GM20000 (cell line): ENCODE results near the gene ST6GALNAC3.

Experiments
- DNase-seq: peaks from one replicate; pipeline ENCODE4 v3.0.0; 2012; ENCODE audit warnings: low spot score
- TF ChIP-seq, protein P1 (sequence below): IDR thresholded peaks from 2 replicates; pipeline ENCODE4 v1.5.1; 2012; ENCODE audit warnings: mild to moderate bottlenecking, control low read depth; ENCODE audit errors: extremely low read depth, missing control alignments

The ST6GALNAC3 gene

DNA sequence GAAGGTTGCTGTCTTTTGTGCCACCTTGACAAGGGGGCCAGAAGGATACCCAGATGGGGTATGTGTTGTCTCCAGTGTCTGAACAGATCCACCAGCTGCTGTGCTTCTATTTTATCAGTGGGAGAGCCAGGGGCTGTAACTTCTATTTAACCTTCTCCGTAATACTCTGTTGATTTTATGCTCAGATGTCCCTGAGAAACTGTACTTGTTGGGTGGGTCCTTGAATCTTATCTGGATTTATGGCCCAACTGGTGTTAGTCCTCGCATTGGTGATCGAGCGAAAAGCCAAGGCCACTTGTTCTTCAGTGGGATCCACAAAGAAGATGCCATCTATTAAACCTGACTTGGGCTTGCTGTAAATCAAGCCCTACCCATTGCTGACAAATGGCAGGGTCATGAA is 56.4 kb downstream of the ST6GALNAC3 start:
- TF ChIP-seq, protein P1, sequence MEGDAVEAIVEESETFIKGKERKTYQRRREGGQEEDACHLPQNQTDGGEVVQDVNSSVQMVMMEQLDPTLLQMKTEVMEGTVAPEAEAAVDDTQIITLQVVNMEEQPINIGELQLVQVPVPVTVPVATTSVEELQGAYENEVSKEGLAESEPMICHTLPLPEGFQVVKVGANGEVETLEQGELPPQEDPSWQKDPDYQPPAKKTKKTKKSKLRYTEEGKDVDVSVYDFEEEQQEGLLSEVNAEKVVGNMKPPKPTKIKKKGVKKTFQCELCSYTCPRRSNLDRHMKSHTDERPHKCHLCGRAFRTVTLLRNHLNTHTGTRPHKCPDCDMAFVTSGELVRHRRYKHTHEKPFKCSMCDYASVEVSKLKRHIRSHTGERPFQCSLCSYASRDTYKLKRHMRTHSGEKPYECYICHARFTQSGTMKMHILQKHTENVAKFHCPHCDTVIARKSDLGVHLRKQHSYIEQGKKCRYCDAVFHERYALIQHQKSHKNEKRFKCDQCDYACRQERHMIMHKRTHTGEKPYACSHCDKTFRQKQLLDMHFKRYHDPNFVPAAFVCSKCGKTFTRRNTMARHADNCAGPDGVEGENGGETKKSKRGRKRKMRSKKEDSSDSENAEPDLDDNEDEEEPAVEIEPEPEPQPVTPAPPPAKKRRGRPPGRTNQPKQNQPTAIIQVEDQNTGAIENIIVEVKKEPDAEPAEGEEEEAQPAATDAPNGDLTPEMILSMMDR = no peak
- DNase-seq = no peak

DNA sequence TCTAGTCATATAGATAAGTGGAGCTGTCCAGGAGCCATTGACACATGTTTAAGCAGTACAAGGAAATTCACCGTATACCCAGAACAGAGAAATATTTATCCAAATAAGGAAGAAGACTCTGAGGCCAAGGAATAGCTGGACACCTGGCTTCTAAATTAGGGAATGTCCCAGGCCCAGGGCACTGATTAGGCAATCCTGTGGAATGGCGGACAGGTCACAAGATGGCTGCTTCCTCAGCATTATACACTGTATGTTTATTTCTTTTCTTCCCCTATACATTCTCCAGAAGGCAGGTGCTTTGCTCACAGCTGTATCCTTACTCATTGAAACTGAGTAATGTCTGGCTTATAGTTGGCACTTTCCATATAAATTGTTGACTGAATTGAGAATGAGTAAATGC is 59.4 kb downstream of the ST6GALNAC3 start:
- TF ChIP-seq, protein P1 = no peak
- no peak for DNase-seq

DNA sequence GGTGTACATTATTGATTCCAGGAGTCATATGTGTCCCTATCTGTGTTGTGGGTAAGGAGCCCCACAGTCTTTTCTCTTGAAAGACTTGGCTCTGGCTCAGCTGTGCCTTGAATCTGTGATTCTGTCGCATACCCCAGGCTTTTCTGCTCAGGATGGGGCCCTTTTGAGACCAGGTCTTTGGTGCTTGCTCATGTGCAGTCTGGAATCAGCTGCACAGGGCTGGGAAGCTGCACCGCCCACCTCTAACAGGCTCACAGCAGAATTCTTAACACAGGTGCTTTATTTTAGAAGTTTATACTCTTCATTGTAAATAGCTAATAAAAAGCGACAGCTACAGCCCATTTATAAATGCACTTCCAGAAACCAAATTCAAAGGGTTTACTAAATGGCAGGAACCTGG is 61.3 kb downstream of the ST6GALNAC3 start:
- TF ChIP-seq, protein P1 = no peak
- DNase-seq = no peak

DNA sequence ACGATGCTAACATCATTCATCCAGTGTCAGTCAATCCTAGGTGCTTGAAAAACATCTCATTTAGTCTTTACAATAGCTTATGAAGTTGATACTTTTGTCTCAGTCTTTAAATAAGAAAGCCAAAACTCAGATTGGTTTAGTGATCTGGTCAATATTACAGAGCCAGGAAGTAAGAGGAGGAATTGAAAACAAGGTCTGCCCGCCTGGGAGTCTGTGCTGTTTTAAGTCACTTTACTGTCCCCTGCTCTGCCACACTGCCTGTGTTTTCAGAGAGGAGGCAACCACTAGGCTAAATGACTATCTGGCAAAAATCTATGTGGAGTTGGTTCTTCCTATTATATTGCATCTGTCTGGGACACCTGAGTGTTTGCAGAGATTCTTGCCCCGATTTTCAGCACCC is 62.3 kb downstream of the ST6GALNAC3 start:
- no peak for DNase-seq
- TF ChIP-seq, protein P1 = no peak

DNA sequence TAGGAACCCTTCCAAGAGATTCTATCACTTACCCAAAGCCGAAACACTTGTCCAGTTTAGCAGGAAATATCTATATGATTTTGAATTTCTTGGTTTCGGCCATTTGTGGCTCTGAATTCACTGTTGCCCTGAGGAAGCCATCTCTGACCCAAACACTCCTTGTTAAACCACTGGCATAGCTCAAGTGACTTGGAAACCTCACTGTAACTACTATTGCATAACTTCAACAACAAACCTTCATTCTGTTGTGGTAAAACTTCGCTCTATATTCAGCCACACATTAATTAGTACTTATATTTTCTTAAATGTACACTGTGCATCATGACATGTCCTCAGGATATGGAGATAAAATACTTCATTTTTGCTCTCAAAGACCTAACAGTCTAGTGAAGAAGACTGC is 63.2 kb downstream of the ST6GALNAC3 start:
- DNase-seq = no peak
- TF ChIP-seq, protein P1 = no peak

DNA sequence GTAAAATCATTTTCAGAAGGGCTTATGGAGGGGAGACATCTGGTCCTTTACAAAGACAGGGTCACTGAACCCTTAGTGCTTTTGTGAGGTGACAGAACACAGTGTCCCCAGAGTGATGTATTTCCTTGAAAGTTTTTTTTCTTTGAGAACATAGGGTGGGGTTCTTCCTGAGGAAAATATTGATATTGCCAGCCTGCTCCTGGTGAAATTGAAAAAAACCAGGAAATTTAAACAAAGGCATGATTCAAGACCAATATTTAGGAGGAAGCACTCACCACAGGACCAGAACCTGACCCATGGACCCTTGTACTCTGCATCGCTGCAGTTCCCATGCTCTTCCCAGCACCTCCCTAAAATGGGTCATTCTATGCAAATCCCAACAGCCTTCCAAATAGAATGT is 63.7 kb downstream of the ST6GALNAC3 start:
- TF ChIP-seq, protein P1 = no peak
- no peak for DNase-seq

DNA sequence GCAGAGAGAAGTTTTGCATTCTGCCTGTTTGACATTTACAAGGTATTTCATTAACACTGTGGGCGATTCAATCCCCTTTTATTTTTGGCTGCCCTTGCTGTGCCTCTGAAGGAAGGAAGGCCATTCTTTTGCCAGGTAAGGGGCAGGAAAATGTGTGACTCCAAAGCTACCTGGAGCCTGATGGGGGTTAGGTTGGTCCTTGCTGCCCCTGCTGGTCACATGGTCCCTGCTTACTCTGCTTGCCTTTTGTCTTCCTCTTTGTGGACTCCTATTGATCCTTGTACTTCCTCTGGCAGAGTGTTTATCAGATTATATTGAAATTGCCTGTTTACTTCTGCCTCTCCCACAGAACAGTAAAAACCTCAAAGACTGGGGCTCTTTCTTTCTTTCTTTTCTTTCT is 65.7 kb downstream of the ST6GALNAC3 start:
- TF ChIP-seq, protein P1 = no peak
- no peak for DNase-seq
